Transverse colon (tissue), 4 donors: ENCODE results near the gene CDK14. TPM values are rescaled to one million over a fixed set of nuclear protein-coding genes. Genes with fewer than 3 reads are reported as not detected.

Experiments
- DNase-seq: peaks from one replicate; pipeline ENCODE4 v3.0.0-alpha.2; 2019
- H3K27ac ChIP-seq, 4 donors: fragments of 200-600 bp; sonication (generic); 2 replicates each; pipeline ENCODE4 v1.5.1; 2016 to 2018; ENCODE audit warnings: inconsistent platforms in 4 of 4
- H3K27me3 ChIP-seq: fragments of 200-600 bp; sonication (generic); 2 replicates; pipeline ENCODE4 v1.5.1; 2017; ENCODE audit warnings: inconsistent platforms
- H3K36me3 ChIP-seq, 4 donors: fragments of 200-600 bp; sonication (generic); 2 replicates each; pipeline ENCODE4 v1.5.1; 2017 to 2019; ENCODE audit warnings: inconsistent platforms in 4 of 4
- H3K4me1 ChIP-seq, 4 donors: fragments of 200-600 bp; sonication (generic); 2 replicates each; pipeline ENCODE4 v1.5.1; 2017 to 2020; ENCODE audit warnings: inconsistent platforms in 4 of 4
- H3K4me3 ChIP-seq, 4 donors: fragments of 200-600 bp; sonication (generic); 1 replicate in 1 of 4; 2 replicates in 3 of 4; pipeline versions ENCODE4 v1.5.1 to v1.6.1; 2017 to 2019; ENCODE audit warnings: inconsistent platforms in 4 of 4
- H3K9me3 ChIP-seq, 2 donors: fragments of 200-600 bp; sonication (generic); 2 replicates each; pipeline ENCODE4 v1.5.1; 2017 to 2019; ENCODE audit warnings: inconsistent platforms in 2 of 2
- EP300 ChIP-seq: sonication (generic); formaldehyde crosslinking; IDR thresholded peaks from one replicate; pipeline ENCODE4 v1.6.1; 2017; ENCODE audit warnings: antibody characterized with exemption, low read depth
- POLR2A ChIP-seq: fragments of 450-650 bp; IDR thresholded peaks from one replicate; pipeline ENCODE4 v1.6.1; 2016; ENCODE audit warnings: antibody characterized with exemption, mild to moderate bottlenecking, moderate library complexity
- POLR2AphosphoS5 ChIP-seq, 3 donors: sonication (generic); formaldehyde crosslinking; IDR thresholded peaks; one replicate each; pipeline ENCODE4 v1.6.1; 2016; ENCODE audit warnings: antibody characterized with exemption in 3 of 3
- WGBS, 2 donors: methylation state at CpG; one replicate each; pipeline ENCODE4 v1.1.5; 2018; ENCODE audit warnings: low coverage in 1 of 2; 5-methylcytosine and 5-hydroxymethylcytosine counted together
- in situ Hi-C, 4 donors: fragments of 200-750 bp; cut with MboI; loops; one replicate each; pipeline versions ENCODE4 v1.15.0 to v1.15.1; 2017; ENCODE audit warnings: low sequenced_read_pairs in 3 of 4, low pct_ligation_motif_present in 1 of 4, low pct_unique_long_range_greater_than_20kb in 1 of 4
- intact Hi-C: fragments of 100-400 bp; cut with DNase I; formaldehyde crosslinking; loops from one replicate; pipeline ENCODE4 v1.15.1; 2023; ENCODE audit warnings: low total_unique reads
- total RNA-seq, 4 donors: library from RNA; depleted of rRNA; stranded (reverse); fragments of >200 nt; gene quantifications; one replicate each; pipeline ENCODE4 v1.1.0, GENCODE V29; 2016
- TF ChIP-seq, protein P1 (sequence below), 5 experiments: fragments of 200-600 bp in 3 of 5; fragments of 450-650 bp in 2 of 5; sonication (generic) in 3 of 5; IDR thresholded peaks; 1 replicate in 2 of 5; 2 replicates in 3 of 5; pipeline ENCODE4 v1.5.1; 2016 to 2017; ENCODE audit warnings: antibody characterized with exemption in 5 of 5, inconsistent platforms in 3 of 5, mild to moderate bottlenecking in 2 of 5, moderate library complexity in 1 of 5

The CDK14 gene
- total RNA-seq, 4 donors from 2014 or later = 0.40 to 15.4 (median 4.8) TPM

GRCh38 chr7:91212582-91212981 is 616.5 kb downstream of the CDK14 start:
- 80 to 88% methylated on average over 1 to 7 of the region's 7 CpGs for WGBS, 2 donors
- H3K27ac ChIP-seq = no peak overlapping the region
- in situ Hi-C loops (no loop called here), intact Hi-C loops (no loop called here)
- no peak overlapping the region for H3K4me3 ChIP-seq
- H3K9me3 ChIP-seq = no peaks in the 10 kb centered on the region
- H3K27me3 ChIP-seq = no peaks in the 10 kb centered on the region
- TF ChIP-seq, protein P1, sequence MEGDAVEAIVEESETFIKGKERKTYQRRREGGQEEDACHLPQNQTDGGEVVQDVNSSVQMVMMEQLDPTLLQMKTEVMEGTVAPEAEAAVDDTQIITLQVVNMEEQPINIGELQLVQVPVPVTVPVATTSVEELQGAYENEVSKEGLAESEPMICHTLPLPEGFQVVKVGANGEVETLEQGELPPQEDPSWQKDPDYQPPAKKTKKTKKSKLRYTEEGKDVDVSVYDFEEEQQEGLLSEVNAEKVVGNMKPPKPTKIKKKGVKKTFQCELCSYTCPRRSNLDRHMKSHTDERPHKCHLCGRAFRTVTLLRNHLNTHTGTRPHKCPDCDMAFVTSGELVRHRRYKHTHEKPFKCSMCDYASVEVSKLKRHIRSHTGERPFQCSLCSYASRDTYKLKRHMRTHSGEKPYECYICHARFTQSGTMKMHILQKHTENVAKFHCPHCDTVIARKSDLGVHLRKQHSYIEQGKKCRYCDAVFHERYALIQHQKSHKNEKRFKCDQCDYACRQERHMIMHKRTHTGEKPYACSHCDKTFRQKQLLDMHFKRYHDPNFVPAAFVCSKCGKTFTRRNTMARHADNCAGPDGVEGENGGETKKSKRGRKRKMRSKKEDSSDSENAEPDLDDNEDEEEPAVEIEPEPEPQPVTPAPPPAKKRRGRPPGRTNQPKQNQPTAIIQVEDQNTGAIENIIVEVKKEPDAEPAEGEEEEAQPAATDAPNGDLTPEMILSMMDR (IDR thresholded peaks at IDR 0.05) = no peak
- TF ChIP-seq POLR2A (no peak), EP300 (no peak), POLR2AphosphoS5 (IDR thresholded peaks at IDR 0.05) (no peak)
- H3K4me1 ChIP-seq = no peaks in the 10 kb centered on the region
- DNase-seq = no peak
- H3K36me3 ChIP-seq = no peaks in the 10 kb centered on the region

GRCh38 chr7:91226411-91226810 is 630.3 kb downstream of the CDK14 start:
- Histone ChIP-seq H3K36me3 (no peaks in the 10 kb centered on the region), H3K4me1 (no peaks in the 10 kb centered on the region), H3K27ac (no peak overlapping the region), H3K9me3 (no peaks in the 10 kb centered on the region), H3K4me3 (no peak overlapping the region), H3K27me3 (no peaks in the 10 kb centered on the region)
- WGBS, 2 donors = 73% methylated on average over 2 of the region's 2 CpGs
- TF ChIP-seq POLR2A (no peak), POLR2AphosphoS5 (IDR thresholded peaks at IDR 0.05) (no peak), EP300 (no peak)
- TF ChIP-seq, protein P1 (IDR thresholded peaks at IDR 0.05) = no peak
- in situ Hi-C loops = no loop called here
- DNase-seq = no peak
- intact Hi-C loops = no loop called here

DNA sequence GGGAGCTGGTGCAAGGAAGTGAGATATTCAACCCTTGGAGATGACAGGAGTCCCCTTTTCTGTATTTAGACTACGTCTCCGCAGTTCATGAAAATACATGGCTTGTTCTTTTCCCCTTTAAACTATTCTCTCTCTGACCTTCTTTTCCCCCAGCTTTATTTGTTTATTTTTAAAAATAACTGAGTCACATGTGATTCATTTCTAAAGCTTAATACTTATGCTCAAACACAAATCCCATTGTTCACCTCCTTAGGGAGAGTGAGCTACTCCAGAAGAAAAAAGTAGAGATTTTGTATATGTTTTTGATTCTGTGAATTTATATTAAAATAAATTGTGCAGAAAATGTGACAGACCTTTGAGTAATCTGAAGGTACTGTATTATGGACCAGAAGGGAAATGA is 632.2 kb downstream of the CDK14 start:
- DNase-seq = no peak
- intact Hi-C loops = no loop called here

GRCh38 chr7:91228927-91229558 is 632.9 kb downstream of the CDK14 start:
- Histone ChIP-seq H3K27me3 (no peaks in the 10 kb centered on the region), H3K9me3 (no peaks in the 10 kb centered on the region), H3K27ac (no peak overlapping the region), H3K36me3 (no peaks in the 10 kb centered on the region), H3K4me1 (no peaks in the 10 kb centered on the region), H3K4me3 (no peak overlapping the region)
- in situ Hi-C loops (no loop called here), intact Hi-C loops (no loop called here)
- DNase-seq = no peak
- WGBS, 2 donors = 85 to 88% methylated on average over 2 of the region's 2 CpGs
- TF ChIP-seq POLR2AphosphoS5 (IDR thresholded peaks at IDR 0.05) = no peak
- TF ChIP-seq, protein P1 (IDR thresholded peaks at IDR 0.05) = no peak
- no peak for TF ChIP-seq POLR2A
- TF ChIP-seq EP300 = no peak

More for the DNA sequence above, 632.2 kb downstream of the CDK14 start:
- in situ Hi-C loops = no loop called here
- H3K36me3 ChIP-seq = no peaks in the 10 kb centered on the region
- TF ChIP-seq, protein P1 (IDR thresholded peaks at IDR 0.05) = no peak
- TF ChIP-seq EP300 (no peak), POLR2AphosphoS5 (IDR thresholded peaks at IDR 0.05) (no peak), POLR2A (no peak)
- WGBS, 2 donors = 83 to 88% methylated on average over 2 of the region's 2 CpGs
- H3K4me3 ChIP-seq = no peak overlapping the region
- H3K4me1 ChIP-seq = no peaks in the 10 kb centered on the region
- no peak overlapping the region for H3K27ac ChIP-seq
- H3K27me3 ChIP-seq = no peaks in the 10 kb centered on the region
- no peaks in the 10 kb centered on the region for H3K9me3 ChIP-seq
